Parathyroid adenoma (tissue), 2 donors: ENCODE data around the gene SUMO3.

Experiments
- H2AFZ ChIP-seq: fragments of 300-600 bp; sonication (generic); one replicate; pipeline ENCODE4 v1.7.0; 2017; ENCODE audit warnings: antibody characterized with exemption, mild to moderate bottlenecking
- H3K27ac ChIP-seq: fragments of 300-600 bp; sonication (generic); one replicate; pipeline ENCODE4 v1.7.0; 2017
- H3K27me3 ChIP-seq: fragments of 300-600 bp; sonication (generic); one replicate; pipeline ENCODE4 v1.7.0; 2017; ENCODE audit warnings: low read length; ENCODE audit not compliant: control insufficient read depth, insufficient read depth
- H3K36me3 ChIP-seq: fragments of 300-600 bp; sonication (generic); one replicate; pipeline ENCODE4 v1.7.0; 2017; ENCODE audit warnings: low read length; ENCODE audit not compliant: control insufficient read depth, insufficient read depth
- H3K4me1 ChIP-seq: fragments of 300-600 bp; sonication (generic); one replicate; pipeline ENCODE4 v1.7.0; 2017; ENCODE audit warnings: control low read depth
- H3K4me2 ChIP-seq: fragments of 300-600 bp; sonication (generic); one replicate; pipeline ENCODE4 v1.7.0; 2017; ENCODE audit warnings: low read length
- H3K4me3 ChIP-seq: fragments of 300-600 bp; sonication (generic); one replicate; pipeline ENCODE4 v1.7.0; 2017; ENCODE audit warnings: low read depth, low read length
- H3K79me2 ChIP-seq: fragments of 300-600 bp; sonication (generic); one replicate; pipeline ENCODE4 v1.7.0; 2017; ENCODE audit warnings: control low read depth
- H3K9ac ChIP-seq: fragments of 300-600 bp; sonication (generic); one replicate; pipeline ENCODE4 v1.7.0; 2017; ENCODE audit warnings: mild to moderate bottlenecking
- H3K9me3 ChIP-seq: fragments of 300-600 bp; sonication (generic); one replicate; pipeline ENCODE4 v1.7.0; 2017; ENCODE audit warnings: low read length; ENCODE audit not compliant: control insufficient read depth
- CTCF ChIP-seq: fragments of 300-600 bp; sonication (generic); IDR thresholded peaks from one replicate; pipeline ENCODE4 v1.7.0; 2017; ENCODE audit warnings: antibody characterized with exemption, mild to moderate bottlenecking
- donor health status: primary hyperparathyroidism.

SUMO3 gene

GRCh38 chr21:44848821-44849521, 31.1 kb upstream of the SUMO3 start:
- Histone ChIP-seq H3K79me2 (no peaks in the 10 kb centered on the region), H3K36me3 (no peaks in the 10 kb centered on the region), H2AFZ (no peak overlapping the region), H3K9me3 (no peaks in the 10 kb centered on the region), H3K27ac (no peak overlapping the region), H3K4me1 (no peaks in the 10 kb centered on the region), H3K27me3 (no peaks in the 10 kb centered on the region), H3K4me2 (no peak overlapping the region), H3K9ac (no peak overlapping the region), H3K4me3 (no peak overlapping the region)
- no peak for TF ChIP-seq CTCF

GRCh38 chr21:44847261-44848056, 29.6 kb upstream of the SUMO3 start:
- no peaks in the 10 kb centered on the region for H3K79me2 ChIP-seq
- H3K9me3 ChIP-seq, result no peaks in the 10 kb centered on the region
- no peak for TF ChIP-seq CTCF
- H3K36me3 ChIP-seq, result no peaks in the 10 kb centered on the region
- H2AFZ ChIP-seq, result no peak overlapping the region
- H3K9ac ChIP-seq, result no peak overlapping the region
- no peak overlapping the region for H3K4me2 ChIP-seq
- no peaks in the 10 kb centered on the region for H3K27me3 ChIP-seq
- no peaks in the 10 kb centered on the region for H3K4me1 ChIP-seq
- H3K4me3 ChIP-seq, result no peak overlapping the region
- no peak overlapping the region for H3K27ac ChIP-seq

- Histone ChIP-seq H3K27ac (no peak overlapping the region), H3K79me2 (no peaks in the 10 kb centered on the region), H3K27me3 (no peaks in the 10 kb centered on the region), H2AFZ (no peak overlapping the region), H3K9ac (no peak overlapping the region), H3K4me1 (no peaks in the 10 kb centered on the region), H3K4me2 (peak overlapping the region; percentile 50), H3K36me3 (no peaks in the 10 kb centered on the region), H3K9me3 (no peaks in the 10 kb centered on the region), H3K4me3 (no peak overlapping the region)
- TF ChIP-seq CTCF, result no peak
Measured at GRCh38 chr21:44846485-44847260, 28.8 kb upstream of the SUMO3 start.

GRCh38 chr21:44846224-44846484, 28.3 kb upstream of the SUMO3 start:
- no peak for TF ChIP-seq CTCF
- no peak overlapping the region for H2AFZ ChIP-seq
- H3K4me3 ChIP-seq, result no peak overlapping the region
- H3K27me3 ChIP-seq, result no peaks in the 10 kb centered on the region
- peak overlapping the region; percentile 50 for H3K4me2 ChIP-seq
- H3K4me1 ChIP-seq, result no peaks in the 10 kb centered on the region
- H3K36me3 ChIP-seq, result no peaks in the 10 kb centered on the region
- H3K9me3 ChIP-seq, result no peaks in the 10 kb centered on the region
- no peaks in the 10 kb centered on the region for H3K79me2 ChIP-seq
- H3K27ac ChIP-seq, result no peak overlapping the region
- no peak overlapping the region for H3K9ac ChIP-seq
